MM.1S (cell line): ENCODE measurements around the gene FPR3.

ENCODE experiments used
- DNase-seq: peaks from one replicate; pipeline ENCODE4 v3.0.0-alpha.2; 2015
- H2AFZ ChIP-seq: fragments of 300-600 bp; sonication (generic); 2 replicates; pipeline ENCODE4 v1.6.0; 2016; ENCODE audit warnings: antibody characterized with exemption, low read length
- H3F3A ChIP-seq: fragments of 300-600 bp; sonication (generic); 2 replicates; pipeline ENCODE4 v1.6.1; 2016; ENCODE audit warnings: mild to moderate bottlenecking, antibody characterized with exemption, low read length, moderate library complexity, mixed read lengths; ENCODE audit not compliant: insufficient read depth
- H3K27ac ChIP-seq: fragments of 300-600 bp; sonication (generic); 2 replicates; pipeline ENCODE4 v1.5.1; 2016; ENCODE audit warnings: mild to moderate bottlenecking, low read length
- H3K27me3 ChIP-seq: fragments of 300-600 bp; sonication (generic); replicated peaks from 2 replicates; pipeline ENCODE4 v1.6.0; 2016; ENCODE audit warnings: low read length; ENCODE audit not compliant: insufficient read depth
- H3K36me3 ChIP-seq: fragments of 300-600 bp; sonication (generic); replicated peaks from 2 replicates; pipeline ENCODE4 v1.6.1; 2016; ENCODE audit warnings: mild to moderate bottlenecking, low read length, mixed read lengths; ENCODE audit not compliant: insufficient read depth
- H3K4me1 ChIP-seq: fragments of 300-600 bp; sonication (generic); 2 replicates; pipeline ENCODE4 v1.6.1; 2016; ENCODE audit warnings: low read length, mixed read lengths
- H3K4me2 ChIP-seq: fragments of 300-600 bp; sonication (generic); 2 replicates; pipeline ENCODE4 v1.6.0; 2016; ENCODE audit warnings: low read depth, low read length
- H3K4me3 ChIP-seq: fragments of 300-600 bp; sonication (generic); 2 replicates; pipeline ENCODE4 v1.5.1; 2016; ENCODE audit warnings: low read length, mixed read lengths
- H3K79me2 ChIP-seq: fragments of 300-600 bp; sonication (generic); 2 replicates; pipeline ENCODE4 v1.6.1; 2016; ENCODE audit warnings: mixed run types, low read length, mixed read lengths
- H3K9ac ChIP-seq: fragments of 300-600 bp; sonication (generic); 2 replicates; pipeline ENCODE4 v1.6.1; 2016; ENCODE audit warnings: low read length, mixed read lengths
- H3K9me2 ChIP-seq: fragments of 300-600 bp; sonication (generic); replicated peaks from 2 replicates; pipeline ENCODE4 v1.6.1; 2016; ENCODE audit warnings: mild to moderate bottlenecking, low read length, mixed read lengths; ENCODE audit not compliant: insufficient read depth
- H3K9me3 ChIP-seq: fragments of 300-600 bp; sonication (generic); replicated peaks from 2 replicates; pipeline ENCODE4 v1.6.1; 2016; ENCODE audit warnings: mild to moderate bottlenecking, low read length, mixed read lengths; ENCODE audit not compliant: insufficient read depth
- H4K20me1 ChIP-seq: fragments of 300-600 bp; sonication (generic); 2 replicates; pipeline ENCODE4 v1.6.1; 2016; ENCODE audit warnings: mild to moderate bottlenecking, low read length, moderate library complexity, mixed read lengths; ENCODE audit not compliant: insufficient read depth
- EZH2 ChIP-seq: fragments of 300-600 bp; sonication (generic); optimal IDR thresholded peaks from 2 replicates; pipeline ENCODE3; 2017; ENCODE audit warnings: low read depth, mild to moderate bottlenecking, antibody characterized with exemption, low read length, mixed read lengths
- EZH2phosphoT487 ChIP-seq: fragments of 300-600 bp; sonication (generic); IDR thresholded peaks from 2 replicates; pipeline ENCODE4 v1.6.1; 2018; ENCODE audit warnings: antibody characterized with exemption, low read length
- TF ChIP-seq, protein P1 (sequence below): fragments of 300-600 bp; sonication (generic); IDR thresholded peaks from 2 replicates; pipeline ENCODE4 v1.5.1; 2016; ENCODE audit warnings: antibody characterized with exemption, low read length, mixed read lengths

Gene FPR3

GRCh38 chr19:51784922-51785690 lies 9.9 kb upstream of the FPR3 start:
- TF ChIP-seq EZH2phosphoT487 (no peak), EZH2 (no peak)
- TF ChIP-seq, protein P1, sequence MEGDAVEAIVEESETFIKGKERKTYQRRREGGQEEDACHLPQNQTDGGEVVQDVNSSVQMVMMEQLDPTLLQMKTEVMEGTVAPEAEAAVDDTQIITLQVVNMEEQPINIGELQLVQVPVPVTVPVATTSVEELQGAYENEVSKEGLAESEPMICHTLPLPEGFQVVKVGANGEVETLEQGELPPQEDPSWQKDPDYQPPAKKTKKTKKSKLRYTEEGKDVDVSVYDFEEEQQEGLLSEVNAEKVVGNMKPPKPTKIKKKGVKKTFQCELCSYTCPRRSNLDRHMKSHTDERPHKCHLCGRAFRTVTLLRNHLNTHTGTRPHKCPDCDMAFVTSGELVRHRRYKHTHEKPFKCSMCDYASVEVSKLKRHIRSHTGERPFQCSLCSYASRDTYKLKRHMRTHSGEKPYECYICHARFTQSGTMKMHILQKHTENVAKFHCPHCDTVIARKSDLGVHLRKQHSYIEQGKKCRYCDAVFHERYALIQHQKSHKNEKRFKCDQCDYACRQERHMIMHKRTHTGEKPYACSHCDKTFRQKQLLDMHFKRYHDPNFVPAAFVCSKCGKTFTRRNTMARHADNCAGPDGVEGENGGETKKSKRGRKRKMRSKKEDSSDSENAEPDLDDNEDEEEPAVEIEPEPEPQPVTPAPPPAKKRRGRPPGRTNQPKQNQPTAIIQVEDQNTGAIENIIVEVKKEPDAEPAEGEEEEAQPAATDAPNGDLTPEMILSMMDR, result no peak
- no peaks in the 10 kb centered on the region for H3K36me3 ChIP-seq
- no peak overlapping the region for H3K4me2 ChIP-seq
- no peaks in the 10 kb centered on the region for H3K79me2 ChIP-seq
- no peak overlapping the region for H3K4me3 ChIP-seq
- DNase-seq, result no peak
- H2AFZ ChIP-seq, result no peak overlapping the region
- no peak overlapping the region for H3K9ac ChIP-seq
- H3K4me1 ChIP-seq, result no peaks in the 10 kb centered on the region
- H3F3A ChIP-seq, result no peaks in the 10 kb centered on the region
- no peaks in the 10 kb centered on the region for H3K9me2 ChIP-seq
- H3K9me3 ChIP-seq, result 0 out of 2 replicates have a peak, but pooled peaks cover 3% of the 10 kb centered on the region
- H3K27me3 ChIP-seq, result no peaks in the 10 kb centered on the region
- H3K27ac ChIP-seq, result no peak overlapping the region
- no peaks in the 10 kb centered on the region for H4K20me1 ChIP-seq

- no peaks in the 10 kb centered on the region for H3K9me2 ChIP-seq
- no peaks in the 10 kb centered on the region for H3K27me3 ChIP-seq
- H3F3A ChIP-seq, result no peaks in the 10 kb centered on the region
- no peaks in the 10 kb centered on the region for H3K36me3 ChIP-seq
- no peak overlapping the region for H2AFZ ChIP-seq
- H3K27ac ChIP-seq, result no peak overlapping the region
- no peaks in the 10 kb centered on the region for H3K79me2 ChIP-seq
- H3K9me3 ChIP-seq, result 0 out of 2 replicates have a peak, but pooled peaks cover 3% of the 10 kb centered on the region
- no peak overlapping the region for H3K9ac ChIP-seq
- no peaks in the 10 kb centered on the region for H3K4me1 ChIP-seq
- no peak for TF ChIP-seq EZH2phosphoT487
- TF ChIP-seq, protein P1, result no peak
- TF ChIP-seq EZH2, result no peak
- no peaks in the 10 kb centered on the region for H4K20me1 ChIP-seq
- H3K4me2 ChIP-seq, result no peak overlapping the region
- no peak for DNase-seq
- no peak overlapping the region for H3K4me3 ChIP-seq
Observed at GRCh38 chr19:51786646-51787494, 8.1 kb upstream of the FPR3 start.

DNA sequence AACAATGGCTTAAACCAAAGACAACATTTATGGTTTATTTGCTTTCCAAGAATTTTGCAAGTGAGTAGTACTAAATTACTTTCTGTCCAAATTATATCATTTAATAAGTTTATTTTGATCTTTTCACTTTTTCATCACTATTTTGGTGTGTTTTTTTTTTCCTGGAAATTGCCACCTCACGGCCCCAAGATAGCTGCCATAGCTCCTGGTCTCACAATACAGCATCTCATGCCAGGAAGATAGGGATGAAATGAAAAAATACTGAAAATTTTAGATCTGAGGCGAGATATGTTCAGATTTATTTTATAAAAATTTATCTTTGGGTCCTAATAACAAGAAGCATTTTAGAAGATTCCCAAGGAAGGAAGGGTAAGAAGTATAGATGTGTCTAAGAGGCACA lies 6.9 kb upstream of the FPR3 start:
- Histone ChIP-seq H3K9me3 (0 out of 2 replicates have a peak, but pooled peaks cover 3% of the 10 kb centered on the region), H3K79me2 (no peaks in the 10 kb centered on the region), H3F3A (no peaks in the 10 kb centered on the region), H4K20me1 (no peaks in the 10 kb centered on the region), H3K4me2 (no peak overlapping the region), H3K27me3 (no peaks in the 10 kb centered on the region), H2AFZ (no peak overlapping the region), H3K36me3 (no peaks in the 10 kb centered on the region), H3K27ac (no peak overlapping the region), H3K9me2 (no peaks in the 10 kb centered on the region), H3K9ac (no peak overlapping the region), H3K4me3 (no peak overlapping the region), H3K4me1 (no peaks in the 10 kb centered on the region)
- DNase-seq, result no peak
- TF ChIP-seq EZH2, result no peak
- TF ChIP-seq, protein P1, result no peak
- TF ChIP-seq EZH2phosphoT487, result no peak
